Fibroblast of lung (primary cell): Measurements from ENCODE around the gene PGLYRP3. TPM values are rescaled to one million over a fixed set of nuclear protein-coding genes. Genes with fewer than 3 reads are reported as not detected.

ENCODE experiments used
- DNase-seq, 2 donors: peaks; one replicate each; pipeline versions ENCODE4 v3.0.0 to v3.0.0-alpha.2; 2010; ENCODE audit warnings: low read depth in 2 of 2
- H2AFZ ChIP-seq: 2 replicates; pipeline ENCODE4 v1.5.1; 2012; ENCODE audit warnings: low read length, control low read depth, inconsistent platforms
- H3K27ac ChIP-seq: 2 replicates; pipeline ENCODE4 v1.5.1; 2011; ENCODE audit warnings: low read length, control low read depth; ENCODE audit not compliant: insufficient read depth
- H3K27me3 ChIP-seq: 2 replicates; pipeline ENCODE4 v1.5.1; 2011; ENCODE audit warnings: mild to moderate bottlenecking, low read length; ENCODE audit not compliant: control insufficient read depth, insufficient read depth
- H3K36me3 ChIP-seq: 2 replicates; pipeline ENCODE4 v1.5.1; 2011; ENCODE audit warnings: low read length; ENCODE audit not compliant: control insufficient read depth, insufficient read depth
- H3K4me1 ChIP-seq: 2 replicates; pipeline ENCODE4 v1.5.1; 2011; ENCODE audit warnings: low read length; ENCODE audit not compliant: control insufficient read depth, insufficient read depth; ENCODE audit errors: extremely low read depth
- H3K4me2 ChIP-seq: 2 replicates; pipeline ENCODE4 v1.5.1; 2011; ENCODE audit warnings: low read length, control low read depth; ENCODE audit not compliant: insufficient read depth; ENCODE audit errors: extremely low read depth
- H3K4me3 ChIP-seq, 4 experiments: fragments of 200-600 bp in 1 of 4; sonication (generic) in 1 of 4; replicated peaks in 1 of 4; 2 replicates each; pipeline ENCODE4 v1.5.1; 2011 to 2016; ENCODE audit warnings: low read length in 4 of 4, low read depth in 3 of 4, mild to moderate bottlenecking in 3 of 4, control low read depth in 2 of 4, inconsistent platforms in 1 of 4, mixed read lengths in 1 of 4; ENCODE audit not compliant: insufficient read depth in 1 of 4; ENCODE audit errors: control extremely low read depth in 1 of 4
- H3K79me2 ChIP-seq: 2 replicates; pipeline ENCODE4 v1.5.1; 2012; ENCODE audit warnings: mild to moderate bottlenecking, low read length, inconsistent platforms; ENCODE audit not compliant: control insufficient read depth, insufficient read depth
- H3K9ac ChIP-seq: 2 replicates; pipeline ENCODE4 v1.5.1; 2011; ENCODE audit warnings: mild to moderate bottlenecking, low read length, control low read depth; ENCODE audit not compliant: insufficient read depth
- H3K9me3 ChIP-seq: 2 replicates; pipeline ENCODE4 v1.5.1; 2012; ENCODE audit warnings: low read depth, low read length; ENCODE audit not compliant: control insufficient read depth, insufficient read depth
- H4K20me1 ChIP-seq: 2 replicates; pipeline ENCODE4 v1.5.1; 2011; ENCODE audit warnings: low read length; ENCODE audit not compliant: control insufficient read depth, insufficient read depth; ENCODE audit errors: extremely low read depth
- CTCF ChIP-seq, 2 donors: IDR thresholded peaks in 1 of 2; conservative IDR thresholded peaks in 1 of 2; 1 replicate in 1 of 2; 2 replicates in 1 of 2; pipeline ENCODE4 v1.5.1; 2011 to 2012; ENCODE audit warnings: low read length in 2 of 2, control low read depth in 1 of 2, inconsistent platforms in 1 of 2, low read depth in 1 of 2, mild to moderate bottlenecking in 1 of 2
- EZH2 ChIP-seq: IDR thresholded peaks from 2 replicates; pipeline ENCODE4 v1.5.1; 2012; ENCODE audit warnings: low read length, control low read depth, mild to moderate bottlenecking; ENCODE audit errors: missing control alignments
- polyA plus RNA-seq, 2 donors: library from polyadenylated mRNA; depleted of rRNA in 1 of 2; stranded (reverse) in 1 of 2; unstranded in 1 of 2; fragments of >200 nt; gene quantifications; 2 replicates each; pipeline ENCODE4 v1.2.1, GENCODE V29; 2011 to 2012; ENCODE audit warnings: missing spikeins in 1 of 2
- total RNA-seq: library from RNA; depleted of rRNA; stranded (reverse); fragments of >200 nt; gene quantifications from 2 replicates; pipeline ENCODE4 v1.2.1, GENCODE V29; 2014

Gene PGLYRP3
- total and polyA plus RNA-seq, 2 donors (not counting 1 experiment from before 2014, with no cell fraction given) = not detected

- H3K79me2 ChIP-seq = no peaks in the 10 kb centered on the region
- H3K27ac ChIP-seq = no peak overlapping the region
- H2AFZ ChIP-seq = no peak overlapping the region
- no peaks in the 10 kb centered on the region for H3K27me3 ChIP-seq
- no peak overlapping the region for H3K9ac ChIP-seq
- H3K36me3 ChIP-seq = no peaks in the 10 kb centered on the region
- TF ChIP-seq EZH2 = no peak
- TF ChIP-seq CTCF (conservative IDR thresholded peaks at IDR 0.05 in 1 of 2, IDR thresholded peaks at IDR 0.05 in 1 of 2; ENCODE audit: low read depth in 1 of 2, low read length in 2 of 2) = no peak
- no peaks in the 10 kb centered on the region for H4K20me1 ChIP-seq
- no peak for DNase-seq
- H3K9me3 ChIP-seq = no peaks in the 10 kb centered on the region
- no peak overlapping the region for H3K4me2 ChIP-seq
- no peak overlapping the region for H3K4me3 ChIP-seq
- H3K4me1 ChIP-seq = no peaks in the 10 kb centered on the region
Observed at GRCh38 chr1:153250166-153250565, 62.6 kb downstream of the PGLYRP3 start.

- H3K9me3 ChIP-seq = no peaks in the 10 kb centered on the region
- no peaks in the 10 kb centered on the region for H3K27me3 ChIP-seq
- H3K79me2 ChIP-seq = no peaks in the 10 kb centered on the region
- no peak for DNase-seq
- TF ChIP-seq EZH2 (no peak), CTCF (conservative IDR thresholded peaks at IDR 0.05 in 1 of 2, IDR thresholded peaks at IDR 0.05 in 1 of 2; ENCODE audit: low read depth in 1 of 2, low read length in 2 of 2) (no peak)
- H3K4me1 ChIP-seq = no peaks in the 10 kb centered on the region
- no peaks in the 10 kb centered on the region for H3K36me3 ChIP-seq
- no peak overlapping the region for H3K4me2 ChIP-seq
- H3K9ac ChIP-seq = no peak overlapping the region
- no peak overlapping the region for H3K4me3 ChIP-seq
- no peak overlapping the region for H2AFZ ChIP-seq
- no peak overlapping the region for H3K27ac ChIP-seq
- H4K20me1 ChIP-seq = no peaks in the 10 kb centered on the region
Observed at GRCh38 chr1:153248176-153248879, 64.4 kb downstream of the PGLYRP3 start.

Other genes starting within 250 kb of the PGLYRP3 start
- not detected in 2 replicates for gene SPRR2B, start 241.3 kb downstream of the PGLYRP3 start, total RNA-seq
- gene SPRR2B, start 241.3 kb downstream of the PGLYRP3 start, polyA plus RNA-seq = not detected in 2 replicates
- not detected in 2 replicates for gene SPRR2E, start 218.4 kb downstream of the PGLYRP3 start, total RNA-seq
- not detected in 2 replicates for gene SPRR2E, start 218.4 kb downstream of the PGLYRP3 start, polyA plus RNA-seq
- not detected in 2 replicates for gene SPRR2F, start 199.4 kb downstream of the PGLYRP3 start, total RNA-seq
- not detected in 2 replicates for gene SPRR2F, start 199.4 kb downstream of the PGLYRP3 start, polyA plus RNA-seq
- gene SPRR2G, start 162.1 kb downstream of the PGLYRP3 start, total RNA-seq = not detected in 2 replicates
- not detected in 2 replicates for gene SPRR2G, start 162.1 kb downstream of the PGLYRP3 start, polyA plus RNA-seq
- gene LELP1, start 109.5 kb downstream of the PGLYRP3 start, total RNA-seq = not detected in 2 replicates
- gene LELP1, start 109.5 kb downstream of the PGLYRP3 start, polyA plus RNA-seq = not detected in 2 replicates
- not detected in 2 replicates for gene PRR9, start 95.4 kb downstream of the PGLYRP3 start, total RNA-seq
- not detected in 2 replicates for gene PRR9, start 95.4 kb downstream of the PGLYRP3 start, polyA plus RNA-seq
- not detected in 2 replicates for gene LORICRIN, start 53.3 kb downstream of the PGLYRP3 start, total RNA-seq
- gene LORICRIN, start 53.3 kb downstream of the PGLYRP3 start, polyA plus RNA-seq = not detected in 2 replicates
- gene PGLYRP4, start 35.9 kb upstream of the PGLYRP3 start, total RNA-seq = not detected in 2 replicates
- gene PGLYRP4, start 35.9 kb upstream of the PGLYRP3 start, polyA plus RNA-seq = not detected in 2 replicates
- not detected in 2 replicates for gene S100A9, start 44.9 kb upstream of the PGLYRP3 start, total RNA-seq
- gene S100A9, start 44.9 kb upstream of the PGLYRP3 start, polyA plus RNA-seq = not detected in 2 replicates
- gene S100A12, start 62.7 kb upstream of the PGLYRP3 start, total RNA-seq = not detected in 2 replicates
- gene S100A12, start 62.7 kb upstream of the PGLYRP3 start, polyA plus RNA-seq = not detected in 2 replicates
- gene S100A8, start 78.1 kb upstream of the PGLYRP3 start, total RNA-seq = not detected in 2 replicates
- not detected in 2 replicates for gene S100A8, start 78.1 kb upstream of the PGLYRP3 start, polyA plus RNA-seq
- gene S100A7A, start 103.6 kb upstream of the PGLYRP3 start, total RNA-seq = not detected in 2 replicates
- gene S100A7A, start 103.6 kb upstream of the PGLYRP3 start, polyA plus RNA-seq = not detected in 2 replicates
- gene S100A7, start 147.7 kb upstream of the PGLYRP3 start, total RNA-seq = not detected in 2 replicates
- not detected in 2 replicates for gene S100A7, start 147.7 kb upstream of the PGLYRP3 start, polyA plus RNA-seq
- gene S100A6, start 223.0 kb upstream of the PGLYRP3 start, total RNA-seq = 2,061 and 4,042 TPM in 2 replicates
- gene S100A6, start 223.0 kb upstream of the PGLYRP3 start, polyA plus RNA-seq = 1,280 and 2,637 TPM in 2 replicates
- not detected in 2 replicates for gene S100A5, start 228.0 kb upstream of the PGLYRP3 start, total RNA-seq
- 0.20 and 0.24 TPM in 2 replicates for gene S100A5, start 228.0 kb upstream of the PGLYRP3 start, polyA plus RNA-seq
- gene S100A4, start 232.9 kb upstream of the PGLYRP3 start, total RNA-seq = 85.3 and 287 TPM in 2 replicates
- 371 and 928 TPM in 2 replicates for gene S100A4, start 232.9 kb upstream of the PGLYRP3 start, polyA plus RNA-seq
- 1.8 and 6.8 TPM in 2 replicates for gene S100A3, start 236.3 kb upstream of the PGLYRP3 start, total RNA-seq
- gene S100A3, start 236.3 kb upstream of the PGLYRP3 start, polyA plus RNA-seq = 11.5 and 14.8 TPM in 2 replicates